ENCODE measurements around the gene ZNF438.
A peak's percentile ranks its signal among the peaks of the same experiment; 100 is the strongest.
"Not testable (repeated sequence)": the region's sequence is repeated elsewhere in the genome, so short reads cannot be mapped to it uniquely, and the experiment has no call there.

The ZNF438 gene

DNA sequence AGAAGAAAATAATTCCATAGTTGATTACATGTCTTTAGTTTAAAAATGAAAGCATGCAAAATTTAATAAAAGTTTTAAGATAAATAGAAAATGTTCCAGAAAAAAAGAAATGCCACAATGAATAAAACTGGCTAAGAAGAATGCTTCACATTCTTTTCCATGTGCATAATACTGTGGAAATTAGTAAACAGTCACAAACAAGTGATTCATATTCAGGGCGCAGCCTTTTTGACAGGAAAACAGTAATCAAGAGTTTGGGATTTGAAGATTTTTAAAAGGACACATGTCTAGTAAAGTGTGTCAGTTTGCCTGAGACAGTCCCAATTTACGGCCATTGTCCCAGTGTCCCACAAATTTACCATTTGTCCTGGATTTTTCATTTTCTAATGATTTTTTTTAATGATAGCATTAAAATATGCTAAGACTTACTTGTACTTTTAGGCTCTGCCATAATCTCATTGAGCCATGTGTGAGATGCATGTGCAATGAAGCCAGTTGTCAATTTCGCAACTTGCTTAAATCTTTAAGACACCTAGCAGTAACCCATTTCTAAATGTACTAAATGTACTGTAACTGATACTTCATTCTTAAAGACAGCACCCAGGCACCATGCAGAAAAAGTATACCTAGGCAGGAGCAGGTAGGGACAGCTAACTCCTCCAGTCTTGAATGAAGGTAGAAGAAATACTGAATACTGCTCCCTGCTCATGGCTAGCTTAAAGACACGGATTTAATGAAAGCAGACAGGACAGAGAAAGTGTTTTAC, 46.9 kb downstream of the ZNF438 start:
- DNase-seq, result peak; percentile 56

DNA sequence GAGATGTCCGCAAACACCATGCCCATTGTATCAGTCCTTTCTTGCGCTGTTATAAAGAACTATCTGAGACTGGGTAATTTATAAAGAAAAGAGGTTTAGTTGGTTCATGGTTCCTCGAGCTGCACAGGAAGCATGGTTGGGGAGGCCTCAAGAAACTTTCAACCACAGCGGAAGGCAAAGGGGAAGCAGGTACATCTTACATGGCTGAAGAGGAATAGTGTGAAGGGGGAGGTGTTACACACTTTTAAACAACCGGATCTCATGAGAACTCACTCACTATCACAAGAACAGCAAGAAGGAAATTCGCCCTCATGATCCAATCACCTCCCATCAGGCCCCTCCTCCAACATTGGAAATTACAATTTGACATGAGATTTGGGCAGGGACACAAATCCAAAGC, 48.5 kb downstream of the ZNF438 start:
- not testable (repeated sequence) for DNase-seq

DNA sequence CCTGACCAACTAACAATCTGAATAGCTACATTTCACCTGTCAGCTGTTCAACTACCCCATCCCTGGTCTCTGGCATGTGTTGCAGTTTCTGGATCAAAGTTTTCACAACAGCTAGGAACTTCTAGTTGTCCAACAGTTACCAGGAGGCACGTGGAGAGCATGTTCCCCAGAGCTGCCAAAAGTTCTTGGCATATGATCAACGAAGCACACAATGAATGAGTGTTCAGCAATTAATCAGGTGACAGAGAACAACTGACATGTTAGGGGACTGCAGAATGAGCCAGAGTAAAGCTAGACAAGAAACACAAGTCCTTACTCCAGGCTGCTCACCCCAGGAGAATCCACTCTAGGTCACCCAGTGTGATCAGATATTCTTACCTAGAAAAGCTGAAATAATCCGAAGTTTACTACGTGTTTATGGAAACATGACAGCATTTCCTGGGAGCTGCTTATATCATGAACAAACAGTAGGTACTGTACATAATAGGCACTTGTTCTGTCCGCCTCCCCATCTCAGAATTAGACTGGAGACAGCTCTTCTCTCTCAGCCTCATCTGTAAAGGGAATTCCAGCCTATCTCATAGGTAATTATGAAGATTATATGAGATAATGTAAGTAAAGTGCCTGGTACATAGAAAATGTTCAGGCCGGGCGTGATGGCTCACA, 50.6 kb downstream of the ZNF438 start:
- no peak for DNase-seq

GRCh38 chr10:30979956-30980355, 51.7 kb downstream of the ZNF438 start:
- DNase-seq, result no peak

GRCh38 chr10:30978843-30979242, 52.8 kb downstream of the ZNF438 start:
- no peak for DNase-seq

DNA sequence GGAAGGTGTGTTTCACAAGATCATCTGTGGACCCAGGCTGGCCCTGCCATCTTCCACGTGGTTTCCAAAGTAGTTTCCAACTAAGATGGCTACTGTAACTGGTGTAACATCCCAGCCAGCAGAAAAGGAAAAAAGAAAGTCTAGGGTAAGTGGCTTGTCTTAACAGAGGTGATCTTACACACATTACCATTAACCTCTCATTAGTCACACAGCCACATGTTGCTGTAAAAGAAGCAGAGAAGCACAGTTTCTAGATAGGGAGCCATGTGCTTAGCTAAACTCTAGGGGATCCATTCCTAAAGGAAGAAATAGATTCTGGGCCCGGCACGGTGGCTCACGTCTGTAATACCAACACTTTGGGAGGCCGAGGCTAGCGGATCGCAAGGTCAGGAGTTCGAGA, 54.3 kb downstream of the ZNF438 start:
- no peak for DNase-seq

GRCh38 chr10:30974773-30975415, 56.8 kb downstream of the ZNF438 start:
- no peak for DNase-seq

DNA sequence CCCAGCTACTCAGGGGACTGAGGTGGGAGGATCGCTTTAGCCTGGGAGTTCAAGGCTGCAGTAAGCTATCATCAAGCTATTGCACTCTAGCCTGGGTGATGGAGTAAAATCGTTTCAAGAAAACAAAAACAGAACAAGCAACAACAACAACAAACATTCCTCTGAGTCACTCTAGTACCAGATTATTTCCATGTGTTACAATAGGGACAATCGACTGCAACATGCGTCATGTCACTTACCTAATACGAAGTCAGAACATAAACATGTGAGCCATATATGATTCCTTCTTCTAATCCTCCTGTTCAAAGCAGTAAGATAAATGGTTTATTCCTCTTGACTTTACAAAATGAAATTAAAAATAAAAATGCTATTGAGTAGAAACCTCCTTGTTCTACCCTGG, 57.3 kb downstream of the ZNF438 start:
- DNase-seq, result no peak

GRCh38 chr10:30973737-30974136, 57.9 kb downstream of the ZNF438 start:
- DNase-seq, result no peak

- DNase-seq, result peak; percentile 13
Observed at GRCh38 chr10:30970760-30971460, 60.8 kb downstream of the ZNF438 start.

DNA sequence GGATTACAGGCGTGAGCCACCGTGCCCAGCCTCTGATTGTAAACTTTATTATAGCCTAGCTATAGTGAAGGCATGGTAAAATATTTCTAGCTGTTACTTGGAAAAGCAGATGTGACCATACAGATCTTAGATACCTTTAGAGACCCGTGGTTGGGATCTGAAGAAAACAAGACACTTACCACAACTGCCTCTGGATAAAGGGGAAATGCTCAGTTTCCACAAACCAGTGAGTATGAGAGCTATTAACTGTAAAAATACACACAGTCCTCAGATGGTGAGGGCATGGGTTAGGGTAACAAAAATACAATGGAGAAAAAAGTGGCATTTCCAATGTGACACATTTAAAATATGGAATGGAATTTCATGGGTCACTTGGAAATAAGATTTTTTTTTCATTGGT, 63.0 kb downstream of the ZNF438 start:
- DNase-seq, result no peak

DNA sequence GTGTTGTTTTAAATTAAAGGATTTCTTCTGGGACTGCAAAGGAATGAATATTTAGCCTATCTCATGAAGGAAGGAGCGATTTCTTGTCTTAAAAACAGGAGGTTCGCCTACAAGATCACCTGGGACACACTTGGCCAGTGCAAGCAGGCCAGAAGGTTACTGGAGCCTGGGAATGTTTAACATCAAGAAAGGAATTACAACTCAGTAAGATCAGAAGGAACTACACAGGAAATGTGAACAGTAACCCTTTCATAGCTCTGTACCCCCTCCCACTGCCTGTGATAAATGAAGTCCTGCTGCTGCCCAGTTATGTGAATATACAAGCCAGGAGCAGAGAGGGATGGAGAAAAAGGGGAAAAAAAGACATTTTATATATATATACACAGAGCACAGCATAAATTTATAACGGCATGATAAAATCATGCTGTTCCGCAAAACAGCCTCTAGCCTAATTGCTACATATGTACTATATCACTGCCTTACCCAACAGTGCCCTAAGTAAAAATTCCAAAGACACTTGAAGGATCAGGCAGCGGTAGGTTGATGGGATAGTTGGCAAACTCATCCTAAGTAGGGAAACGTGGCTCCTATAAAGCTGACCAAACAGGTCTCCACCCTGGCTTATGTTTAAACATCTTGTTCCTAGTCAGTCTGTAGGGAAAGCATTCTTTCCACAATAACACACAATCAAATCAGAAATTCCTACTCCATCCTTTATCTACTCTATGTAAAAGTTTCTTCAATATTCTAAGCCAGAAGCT, 63.8 kb downstream of the ZNF438 start:
- no peak for DNase-seq

GRCh38 chr10:30963992-30964930, 67.4 kb downstream of the ZNF438 start:
- DNase-seq, result peak; percentile 44

DNA sequence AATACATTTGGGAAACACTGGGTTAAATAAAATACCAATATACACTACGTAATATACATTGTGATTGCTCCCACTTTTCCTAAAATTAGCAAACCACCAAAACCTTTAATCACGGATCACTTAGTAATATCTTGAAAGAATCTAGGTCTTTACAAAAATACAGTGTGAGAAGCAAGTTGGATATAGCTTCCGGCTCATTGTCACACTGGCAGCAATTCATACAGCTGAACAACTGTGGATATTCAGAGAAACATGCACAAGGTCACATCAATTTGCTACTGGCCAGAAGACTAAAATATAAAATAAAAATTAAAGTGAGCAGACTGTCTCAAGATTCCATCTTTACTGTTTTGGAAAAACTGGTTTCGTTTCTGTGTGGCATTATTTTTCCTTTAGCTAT, 69.1 kb downstream of the ZNF438 start:
- no peak for DNase-seq

GRCh38 chr10:30959836-30960210, 71.8 kb downstream of the ZNF438 start:
- no peak for DNase-seq

DNA sequence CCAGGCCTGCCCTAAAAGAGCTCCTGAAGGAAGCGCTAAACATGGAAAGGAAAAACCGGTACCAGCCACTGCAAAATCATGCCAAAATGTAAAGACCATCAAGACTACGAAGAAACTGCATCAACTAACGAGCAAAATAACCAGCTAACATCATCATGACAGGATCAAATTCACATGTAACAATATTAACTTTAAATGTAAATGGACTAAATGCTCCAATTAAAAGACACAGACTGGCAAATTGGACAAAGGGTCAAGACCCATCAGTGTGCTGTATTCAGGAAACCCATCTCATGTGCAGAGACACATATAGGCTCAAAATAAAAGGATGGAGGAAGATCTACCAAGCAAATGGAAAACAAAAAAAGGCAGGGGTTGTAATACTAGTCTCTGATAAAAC, 82.4 kb downstream of the ZNF438 start:
- not testable (repeated sequence) for DNase-seq

- no peak for DNase-seq
Observed at GRCh38 chr10:30944005-30944404, 87.7 kb downstream of the ZNF438 start.

- DNase-seq, result no peak
Observed at GRCh38 chr10:30943451-30943850, 88.2 kb downstream of the ZNF438 start.

DNA sequence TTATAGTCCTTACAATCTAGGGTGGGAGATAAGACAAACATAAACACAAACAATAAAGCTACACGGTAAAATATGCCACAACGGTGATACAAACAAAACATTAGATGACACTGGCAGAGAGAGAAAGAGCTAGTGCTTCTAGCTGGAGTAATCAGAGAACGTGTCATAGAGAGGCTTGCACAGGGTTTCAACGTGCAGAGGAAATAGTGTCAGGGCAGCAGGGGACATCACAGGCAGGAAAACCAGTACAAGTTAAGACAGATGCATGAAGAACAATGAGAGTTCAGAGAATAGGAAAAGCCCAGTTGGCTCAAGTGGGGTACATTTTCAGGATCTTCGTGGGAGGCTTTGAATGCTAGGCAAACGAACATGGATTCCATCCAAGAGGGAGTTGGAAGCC, 91.4 kb downstream of the ZNF438 start:
- DNase-seq, result no peak

DNA sequence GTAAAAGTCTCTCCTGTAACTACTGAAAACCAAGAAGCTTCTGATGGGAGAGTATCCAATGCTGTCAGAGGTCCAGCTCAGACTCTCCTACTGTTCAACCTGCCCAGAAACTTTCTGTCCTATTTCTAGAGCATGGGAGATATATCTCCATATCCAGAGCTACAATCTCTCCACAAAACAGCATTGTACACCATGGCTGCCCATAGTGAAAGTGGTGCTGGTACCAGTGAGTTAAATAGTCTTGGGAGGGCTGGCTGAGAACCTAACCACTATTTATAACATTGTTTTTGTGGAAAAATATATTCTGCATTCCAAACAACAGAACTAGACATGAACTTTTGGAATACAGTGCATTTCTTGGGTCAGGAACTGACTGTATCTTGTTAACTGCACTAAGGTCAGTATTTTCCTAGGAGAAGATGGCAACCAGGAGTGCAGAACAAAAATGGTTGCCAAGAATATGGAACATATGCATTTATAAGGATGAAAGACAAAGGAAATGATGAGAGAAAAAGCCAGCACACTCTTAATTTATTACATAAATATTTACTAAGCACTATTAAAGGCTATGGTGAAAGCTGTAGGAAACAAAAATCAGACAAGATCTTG, 91.9 kb downstream of the ZNF438 start:
- no peak for DNase-seq

DNA sequence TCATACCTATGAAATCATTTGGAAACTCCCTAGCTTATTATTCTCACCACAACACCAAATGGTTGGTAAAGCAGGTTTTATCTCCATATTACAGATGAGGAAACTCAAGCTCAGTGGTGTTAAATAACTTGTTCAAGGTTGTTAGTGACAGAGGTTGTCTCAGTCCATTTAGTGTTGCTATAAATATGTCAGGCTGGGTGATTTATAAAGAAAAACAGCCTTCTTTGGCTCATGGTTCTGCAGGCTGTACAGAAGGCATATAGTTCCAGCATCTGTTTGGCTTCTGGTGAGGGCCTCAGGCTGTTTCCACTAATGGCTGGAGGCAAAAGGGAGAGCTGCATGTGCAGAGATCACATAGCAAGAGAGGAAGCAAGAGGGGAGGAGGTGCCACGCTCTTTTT, 96.6 kb downstream of the ZNF438 start:
- no peak for DNase-seq

Data from hematopoietic multipotent progenitor cell treated with erythropoietin and hydrocortisone succinate and interleukin-3 and kit ligand, for 6 days (in vitro differentiated cells).